UCSD-AML1 (cell line): ENCODE measurements around the gene GTPBP3.

ENCODE experiments used
- DNase-seq: peaks from one replicate; lab custom pipeline; 2025; ENCODE audit not compliant: unreplicated experiment; lab: John Stamatoyannopoulos, UW

GTPBP3 gene

DNA sequence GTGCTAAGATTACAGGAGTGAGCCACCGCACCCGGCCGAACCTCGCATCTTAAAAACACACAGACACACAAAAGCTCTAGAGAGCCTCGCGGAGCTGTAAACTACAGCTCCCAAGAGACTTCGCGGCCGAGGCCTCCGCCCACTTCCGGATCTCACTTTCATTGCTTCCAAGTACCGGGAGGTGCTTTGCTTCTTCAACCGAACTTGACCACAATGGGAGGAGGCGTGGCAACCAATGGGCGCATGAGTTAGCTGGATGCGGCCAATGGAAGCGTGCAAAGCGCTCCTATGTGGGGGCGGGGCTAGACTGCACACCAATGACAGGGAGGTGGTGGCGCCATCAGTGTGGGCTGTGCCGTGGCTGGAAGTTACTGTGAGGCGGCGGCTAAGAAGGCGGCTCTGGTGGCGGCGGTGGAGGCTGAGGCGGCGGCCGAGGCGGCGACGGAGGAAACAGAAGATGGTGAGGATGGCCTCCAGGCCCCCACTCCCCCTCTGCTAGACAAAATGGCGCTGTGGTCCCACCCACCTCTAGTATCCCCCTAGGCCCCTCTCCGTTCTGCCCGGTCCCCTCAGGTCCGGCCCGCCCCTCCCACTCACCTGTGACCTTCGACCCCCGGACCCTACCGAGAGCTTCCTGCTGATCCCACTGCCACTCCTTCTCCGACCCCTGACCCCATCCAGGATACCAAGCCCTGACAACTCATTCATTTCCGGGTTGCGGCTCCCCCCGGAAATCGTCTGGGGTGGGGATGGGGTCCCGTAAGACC lies 28.0 kb upstream of the GTPBP3 start, which contains the start of gene DDA1:
Gene DDA1 (plus strand): TSS at position 366 of the 767 bp plus-strand sequence. CDS start 92 bp downstream, at position 458.
- DNase-seq: peak; percentile 99

DNA sequence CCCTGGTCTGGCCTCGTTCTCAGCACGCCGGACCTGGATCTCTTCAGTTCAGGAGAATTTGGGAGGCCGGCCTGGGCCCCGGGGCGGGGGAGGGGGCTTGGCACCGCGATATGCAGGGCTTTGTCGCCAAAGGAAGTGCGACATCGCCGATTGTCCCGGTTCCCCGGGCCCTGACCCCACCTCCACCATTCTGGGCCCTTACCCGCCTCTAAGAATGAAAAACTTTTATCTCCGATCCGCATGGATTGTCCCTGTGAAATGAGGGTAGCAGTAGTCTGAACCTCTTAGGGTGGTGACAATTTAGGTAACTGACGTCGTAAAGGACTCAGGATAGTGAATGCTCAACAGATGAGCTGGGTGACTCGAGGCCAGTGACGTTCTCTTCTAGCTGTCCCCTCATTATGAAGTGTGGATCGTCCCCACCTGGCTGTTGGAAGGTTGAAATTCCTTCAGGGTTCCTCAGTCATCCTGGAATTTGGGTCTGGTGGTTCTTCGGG lies 27.3 kb upstream of the GTPBP3 start:
- no peak for DNase-seq

DNA sequence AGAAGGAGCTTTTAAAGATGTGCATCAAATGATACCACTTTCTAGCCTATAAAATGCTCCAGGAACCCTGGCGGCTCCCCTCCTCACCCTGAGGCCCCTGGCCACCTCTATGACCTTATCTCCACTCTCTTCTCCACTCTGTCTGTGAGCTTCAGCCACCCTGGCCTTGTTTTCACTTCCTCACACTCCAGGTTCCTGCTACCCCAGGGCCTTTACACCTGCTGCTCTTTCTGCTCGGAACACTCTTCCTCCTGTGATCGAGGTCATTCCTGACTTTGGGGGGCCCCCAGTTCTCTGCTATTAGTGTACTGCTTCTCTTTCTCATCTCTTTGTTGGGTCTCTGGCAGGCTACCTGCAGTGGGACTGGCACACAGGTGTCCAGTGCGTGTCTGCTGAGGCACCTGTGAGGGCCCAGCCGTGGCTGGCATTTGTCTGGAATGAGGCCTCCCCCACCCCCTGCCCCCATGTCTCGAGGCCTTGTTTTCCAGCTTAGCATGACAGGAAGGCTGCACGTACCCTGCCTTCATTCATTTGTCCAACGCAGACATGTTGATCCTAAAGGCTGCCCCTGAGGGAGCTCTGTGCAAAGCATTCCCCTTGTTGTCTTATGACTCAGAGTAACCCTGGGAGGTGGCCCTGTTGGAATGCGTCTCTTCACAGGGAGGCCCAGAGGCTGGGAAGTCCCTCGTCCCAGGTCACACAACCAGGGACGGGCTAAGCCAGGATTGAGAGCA lies 25.7 kb upstream of the GTPBP3 start:
- DNase-seq: no peak

DNA sequence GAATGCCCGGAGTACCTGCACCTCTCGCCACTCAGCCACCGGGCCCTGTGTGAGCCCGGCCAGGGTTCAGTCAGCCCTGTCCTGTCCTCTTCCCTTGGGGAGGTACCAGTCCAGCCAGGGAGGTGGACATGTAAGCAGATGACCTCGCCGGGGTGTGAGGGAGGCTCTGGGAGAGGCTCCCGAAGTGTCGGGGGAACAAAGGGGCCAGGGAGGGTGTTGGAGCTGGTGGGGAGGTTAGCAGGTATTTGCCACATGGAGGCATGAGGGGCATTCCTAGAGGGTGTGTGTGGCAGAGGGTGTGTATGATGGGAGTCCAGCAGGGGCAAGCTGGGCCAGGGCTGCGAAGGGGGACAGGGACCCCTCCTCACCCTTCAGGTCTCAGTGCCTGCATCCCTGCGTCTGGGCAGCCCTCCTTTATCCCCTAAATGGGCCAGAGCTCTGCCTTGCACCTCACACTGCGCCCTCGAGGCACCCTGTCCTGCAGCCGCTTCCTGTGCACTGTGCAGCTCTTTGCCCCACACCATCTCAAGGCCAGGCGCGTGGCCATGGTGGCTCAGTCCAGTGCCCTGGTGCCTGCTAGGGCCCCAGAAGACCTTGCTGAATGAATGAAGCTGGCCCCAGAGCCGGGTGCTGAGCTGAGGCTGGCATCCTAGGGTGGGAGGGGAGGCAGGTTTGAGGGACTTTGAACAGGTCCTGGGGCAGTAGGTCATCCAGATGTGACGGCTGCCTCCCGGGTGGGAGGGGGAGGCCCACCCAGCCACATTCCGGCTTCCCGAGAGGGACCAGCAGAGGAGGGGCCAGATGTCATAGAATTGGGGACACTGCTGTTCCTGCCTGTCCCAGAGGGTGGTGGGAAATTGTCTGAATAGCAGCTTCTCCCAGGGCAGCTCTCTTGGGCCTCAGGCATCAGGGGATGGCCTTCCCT lies 24.9 kb upstream of the GTPBP3 start:
- DNase-seq: no peak

DNA sequence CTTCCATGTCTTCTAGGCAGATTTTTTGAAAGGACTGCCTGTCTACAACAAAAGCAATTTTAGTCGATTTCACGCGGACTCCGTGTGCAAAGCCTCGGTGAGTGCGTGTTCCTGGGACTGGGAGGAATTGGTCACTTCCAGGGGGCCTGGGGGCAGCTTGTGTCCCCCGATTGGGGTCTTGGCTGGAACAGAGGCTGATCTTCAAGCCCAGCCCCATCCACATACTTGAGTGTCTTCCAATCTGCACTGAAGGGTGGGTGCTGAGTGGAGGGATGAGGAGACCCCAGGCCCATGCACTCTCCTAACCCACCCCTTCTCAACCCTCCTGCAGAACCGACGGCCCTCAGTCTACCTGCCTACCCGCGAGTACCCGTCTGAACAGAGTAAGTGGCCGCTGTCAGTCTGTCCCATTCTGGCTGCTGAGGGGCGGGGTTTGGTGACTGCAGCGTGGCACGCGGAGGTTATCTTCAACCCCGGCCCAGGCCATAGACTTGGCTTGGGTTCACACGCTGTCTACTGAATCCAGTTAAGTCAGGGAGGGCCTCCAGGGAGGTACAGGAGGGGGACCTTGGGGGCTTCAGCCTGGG lies 23.3 kb upstream of the GTPBP3 start:
- DNase-seq: no peak

DNA sequence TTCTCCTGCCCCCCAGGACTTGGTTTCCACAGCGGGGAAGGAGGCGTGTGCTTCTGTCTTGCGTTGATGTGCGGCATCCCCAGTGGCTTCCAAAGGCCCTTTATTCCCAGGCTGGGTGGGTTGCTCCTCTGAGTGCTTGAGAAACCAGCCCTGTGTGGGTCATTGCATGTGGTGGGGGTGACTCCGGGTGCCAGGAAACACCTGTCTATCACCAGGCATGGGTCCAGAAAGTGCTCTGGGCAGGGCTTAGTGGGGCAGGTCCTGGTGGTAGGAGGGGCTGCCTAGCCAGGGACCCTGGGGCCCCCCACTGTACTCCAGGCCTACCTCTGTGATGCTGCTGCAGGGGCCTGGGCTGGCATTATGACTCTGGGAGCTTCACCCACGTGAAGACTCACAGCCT lies 18.4 kb upstream of the GTPBP3 start:
- DNase-seq: no peak

DNA sequence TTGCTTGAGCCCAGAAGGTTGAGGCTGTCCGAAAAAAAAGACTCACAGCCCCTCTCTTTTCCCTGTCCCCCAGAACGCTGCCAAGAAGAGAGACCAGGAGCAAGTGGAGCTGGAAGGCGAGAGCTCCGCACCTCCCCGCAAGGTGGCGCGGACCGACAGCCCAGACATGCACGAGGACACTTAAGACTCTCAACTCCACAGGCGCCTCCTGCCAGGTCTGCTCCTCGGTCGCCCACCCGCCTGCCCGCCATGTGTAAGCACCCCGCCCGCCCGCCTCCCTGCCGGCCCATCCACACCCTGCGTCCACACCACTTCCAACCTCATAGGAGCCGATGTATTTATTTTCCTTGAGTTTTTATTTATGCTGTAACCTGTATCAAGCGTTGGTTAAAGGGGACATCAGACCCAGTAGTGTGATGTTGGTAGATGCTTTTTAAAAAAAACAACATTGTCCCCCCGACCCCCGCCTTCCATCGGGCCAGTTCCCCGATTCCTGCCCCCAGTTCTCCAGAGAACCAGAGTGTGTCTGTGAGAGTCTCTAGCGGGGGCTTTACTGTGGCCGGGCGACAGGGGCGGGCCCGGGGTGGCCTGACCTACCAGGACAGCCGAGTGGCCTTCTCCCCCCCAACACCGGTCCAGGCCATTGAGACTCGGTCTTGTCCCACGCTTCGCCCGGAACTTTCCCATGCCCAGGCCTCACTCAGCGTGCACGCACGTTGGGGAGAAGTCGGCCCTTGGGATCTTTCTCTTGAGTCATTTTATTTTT lies 17.7 kb upstream of the GTPBP3 start:
- no peak for DNase-seq

DNA sequence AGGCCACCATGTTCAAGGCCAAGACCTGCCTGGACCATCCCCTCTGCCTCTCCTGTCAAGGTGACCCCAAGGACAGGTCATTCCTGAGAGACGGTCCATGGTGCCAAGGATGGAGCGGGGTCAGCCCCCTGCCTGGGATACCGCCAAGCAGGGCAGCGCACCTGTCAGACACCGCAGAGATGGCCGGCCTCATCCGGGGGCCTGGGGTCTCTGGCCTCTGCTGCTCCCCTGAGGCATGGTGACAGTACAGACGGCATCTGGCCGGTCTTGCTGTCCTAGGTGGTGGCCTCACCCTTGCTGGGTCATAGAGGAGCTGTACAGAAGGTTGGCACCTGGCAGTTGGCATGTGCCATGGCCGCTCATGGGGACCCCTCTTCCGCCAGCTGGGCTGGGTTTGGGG lies 16.9 kb upstream of the GTPBP3 start:
- no peak for DNase-seq

DNA sequence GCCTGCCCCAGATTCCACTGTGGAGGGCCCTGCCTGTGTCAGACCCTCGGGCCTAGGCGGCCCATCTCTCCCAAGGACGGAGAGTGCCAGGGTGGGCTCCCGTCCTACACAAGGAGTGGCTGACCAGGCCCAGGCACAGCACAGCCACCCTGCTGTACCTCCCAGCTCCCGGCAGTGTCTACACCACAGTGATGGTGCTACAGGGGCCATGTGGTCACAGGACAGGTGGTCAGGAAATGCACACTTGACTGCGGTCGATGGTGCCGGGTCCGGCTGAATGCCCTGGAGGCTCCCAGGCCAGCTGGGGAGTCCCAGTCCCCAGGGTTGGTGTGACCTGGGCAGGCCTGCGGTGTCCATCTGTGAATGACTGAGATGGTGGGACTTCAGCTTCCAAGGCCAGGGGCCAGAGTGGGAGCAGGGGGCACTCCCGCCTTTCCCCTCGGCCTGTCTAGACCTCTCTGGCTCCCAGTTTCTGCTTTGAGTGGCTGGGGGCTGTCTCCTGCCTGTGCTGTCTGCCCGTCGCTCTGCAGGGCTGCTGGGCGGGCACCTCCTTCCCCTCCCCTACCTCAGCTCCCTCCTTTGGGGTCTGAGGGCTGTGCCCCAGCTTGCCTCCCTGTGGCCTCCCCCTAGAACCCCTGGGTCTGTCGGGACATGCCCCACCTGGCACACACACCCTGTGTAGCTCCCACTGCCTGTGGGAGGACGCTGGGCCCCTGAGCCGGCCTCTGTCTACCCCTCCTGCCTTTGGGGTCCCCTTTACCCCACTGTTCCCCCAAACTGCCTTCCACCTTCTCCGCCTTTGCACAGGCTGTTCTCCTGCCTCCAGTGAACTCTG lies 15.5 kb upstream of the GTPBP3 start:
- DNase-seq: no peak

DNA sequence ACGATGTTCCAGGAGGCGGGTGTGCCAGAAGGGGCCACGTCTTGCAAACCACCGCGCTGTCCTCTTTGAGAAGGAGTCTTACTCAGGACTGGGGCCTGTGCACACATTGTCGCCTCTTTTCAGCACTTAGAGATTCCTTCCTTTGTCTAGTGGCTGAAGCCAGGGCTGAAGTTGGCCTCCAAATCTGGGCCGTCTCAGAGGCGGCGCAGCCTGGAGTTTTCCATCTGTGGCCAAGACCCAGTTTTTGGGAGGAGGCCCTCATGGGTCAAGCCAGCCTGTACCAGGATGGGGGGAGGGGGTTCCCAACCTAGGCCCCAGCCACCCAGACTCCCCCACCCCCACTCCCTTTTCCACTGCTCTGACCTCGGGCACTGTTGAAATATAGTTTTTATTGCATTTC lies 14.5 kb upstream of the GTPBP3 start:
- no peak for DNase-seq

DNA sequence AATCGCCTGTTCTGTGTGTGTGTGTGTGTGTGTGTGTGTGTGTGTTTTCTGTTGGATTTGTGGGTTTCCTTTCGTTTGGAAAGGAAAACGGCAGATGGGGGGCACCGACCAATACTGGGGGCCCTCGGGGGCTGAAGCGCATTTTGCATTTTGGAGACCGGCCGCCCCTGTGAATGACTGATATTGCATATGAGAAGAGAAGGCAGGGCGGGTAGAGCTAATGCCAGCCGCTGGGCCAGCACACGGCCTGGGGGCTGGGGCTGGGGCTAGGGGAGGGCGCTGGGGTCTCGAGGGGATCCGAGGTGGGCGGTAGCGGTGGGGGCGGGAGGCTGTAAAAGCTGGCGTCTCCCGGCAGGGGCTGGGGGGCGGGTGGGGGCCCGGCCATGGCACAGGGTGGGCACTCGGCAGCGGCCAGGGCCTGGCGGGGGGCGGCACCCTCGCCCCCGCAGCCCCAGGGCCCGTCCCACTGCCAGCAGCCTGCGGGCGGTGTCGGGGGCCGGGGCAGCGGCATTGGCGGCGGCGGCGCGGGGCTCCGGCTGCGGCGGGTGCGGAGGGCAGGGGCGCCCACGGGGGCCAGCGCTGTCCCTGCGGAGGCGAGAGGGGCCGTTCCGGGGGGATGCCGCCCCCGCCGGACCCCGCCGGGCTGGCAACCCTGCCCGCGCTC lies 13.9 kb upstream of the GTPBP3 start:
- DNase-seq: no peak

DNA sequence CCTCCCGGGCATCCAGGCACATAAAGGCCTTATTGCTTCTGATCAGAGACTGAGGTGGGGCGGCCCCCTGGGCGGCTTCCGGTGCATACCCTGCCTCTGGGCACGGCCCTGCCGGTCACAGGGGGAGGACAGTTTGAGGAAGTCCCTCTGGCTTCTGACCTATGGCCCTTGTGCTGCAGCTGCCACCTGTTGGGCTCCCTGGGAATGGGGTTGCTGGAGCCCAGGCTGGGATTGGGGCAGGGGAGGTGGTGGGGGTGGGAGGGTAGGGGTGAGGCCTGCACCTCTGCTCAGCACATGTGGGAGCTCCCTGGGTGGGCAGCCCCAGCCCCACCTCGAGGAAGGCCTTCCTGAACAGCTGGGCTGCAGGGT lies 13.4 kb upstream of the GTPBP3 start:
- no peak for DNase-seq

DNA sequence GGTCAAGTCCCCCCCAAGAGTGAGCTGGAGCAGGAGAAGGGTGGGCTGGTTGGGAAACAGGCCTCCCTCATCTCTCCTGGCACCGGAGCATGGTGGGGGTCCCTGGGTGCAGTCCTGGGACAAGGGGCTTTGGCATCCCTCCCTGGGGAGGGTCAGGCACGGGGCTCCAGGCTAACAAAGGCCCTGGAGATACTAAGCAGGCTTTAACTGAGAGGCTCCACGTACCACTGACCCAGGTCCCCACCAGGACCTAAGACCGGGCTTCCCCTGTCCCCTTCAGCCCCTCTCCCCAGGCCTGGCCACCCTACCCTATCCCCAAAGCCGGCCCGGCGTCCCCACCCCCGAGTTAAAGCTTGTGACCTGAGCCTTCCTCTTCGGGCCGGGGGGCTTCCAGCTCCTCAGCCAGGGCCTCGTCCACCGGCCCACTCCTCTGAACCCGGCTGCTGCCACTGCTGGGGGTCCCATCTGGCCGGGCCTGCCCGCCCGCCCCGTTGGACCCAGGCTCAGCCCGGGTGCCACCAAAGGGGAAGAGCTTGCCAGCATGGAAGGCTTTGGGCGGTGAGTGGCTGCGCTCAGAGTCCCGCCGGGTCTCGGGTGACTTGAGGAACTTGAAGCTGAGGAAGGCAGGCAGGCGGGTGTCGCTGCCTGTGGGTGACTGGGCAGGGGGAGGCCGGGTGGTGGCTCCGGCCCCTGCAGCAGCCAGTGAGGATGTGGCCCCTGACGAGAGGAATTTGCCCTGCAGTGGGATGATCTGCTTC lies 12.8 kb upstream of the GTPBP3 start:
- DNase-seq: no peak

DNA sequence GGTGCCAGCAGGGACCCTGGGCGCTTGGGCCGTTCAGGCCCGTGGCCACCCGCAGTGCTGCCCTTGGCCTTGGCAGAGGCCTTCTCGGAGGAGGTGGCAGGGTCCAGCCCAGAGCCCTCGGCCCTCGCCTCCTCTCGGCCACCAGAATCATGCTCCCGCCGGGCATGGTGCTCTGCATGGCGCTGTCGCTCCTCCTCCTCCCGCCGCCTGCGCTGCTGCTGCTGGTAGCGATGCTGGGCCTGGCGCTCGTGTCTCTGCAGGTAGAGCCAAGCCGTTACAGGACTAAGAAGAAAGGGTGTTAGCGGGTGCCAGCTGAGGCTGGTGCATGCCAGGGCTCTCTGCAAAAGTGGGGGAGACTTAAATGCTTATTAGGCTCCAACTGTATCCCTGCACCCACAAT lies 12.2 kb upstream of the GTPBP3 start:
- no peak for DNase-seq

DNA sequence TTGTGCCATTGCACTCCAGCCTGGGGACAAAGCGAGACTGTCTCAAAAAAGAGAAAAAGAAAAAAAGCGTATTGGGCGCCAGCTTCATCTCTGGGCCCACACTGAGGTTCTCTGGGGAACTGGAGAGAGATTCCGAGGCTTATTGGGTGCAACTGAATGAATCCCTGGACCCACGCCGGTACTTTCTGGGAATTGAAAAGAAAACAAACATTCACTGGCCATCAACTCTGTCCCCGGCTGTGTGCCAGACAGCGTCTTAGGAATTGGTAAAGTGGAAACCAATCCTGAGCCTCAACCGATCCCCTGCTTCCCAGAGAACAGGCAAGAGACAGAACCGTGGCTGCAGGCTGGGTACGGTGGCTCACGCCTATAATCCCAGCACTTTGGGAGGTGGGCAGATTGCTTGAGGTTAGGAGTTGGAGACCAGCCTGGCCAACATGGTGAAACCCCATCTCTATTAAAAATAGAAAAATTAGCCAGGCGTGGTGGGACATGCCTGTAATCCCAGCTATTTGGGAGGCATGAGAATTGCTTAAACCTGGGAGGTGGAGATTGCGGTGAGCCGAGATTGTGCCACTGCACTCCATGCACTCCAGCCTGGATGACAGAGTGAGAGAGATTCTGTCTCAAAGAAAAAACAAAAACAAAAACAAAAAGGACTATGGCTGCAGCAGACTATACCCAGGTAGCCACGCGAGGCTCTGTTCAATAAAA lies 11.3 kb upstream of the GTPBP3 start:
- no peak for DNase-seq

DNA sequence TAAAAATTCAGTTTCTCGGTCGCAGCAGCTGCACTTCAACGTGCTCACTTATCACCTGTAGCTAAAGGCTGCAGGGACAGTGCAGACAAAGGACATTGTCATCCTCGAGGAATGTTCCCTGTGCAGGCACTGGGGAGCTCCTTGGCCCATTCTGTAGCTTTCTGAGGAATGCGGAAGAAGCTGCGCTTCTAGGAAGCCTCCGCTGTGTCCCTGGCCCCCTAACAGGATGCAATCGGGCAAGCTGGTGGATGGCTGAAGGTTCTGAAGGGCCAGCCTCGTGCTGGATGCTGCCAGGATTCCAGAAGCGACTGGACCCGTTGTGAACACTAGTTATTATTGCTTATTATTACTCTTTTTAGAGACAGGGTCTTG lies 10.8 kb upstream of the GTPBP3 start:
- DNase-seq: no peak

DNA sequence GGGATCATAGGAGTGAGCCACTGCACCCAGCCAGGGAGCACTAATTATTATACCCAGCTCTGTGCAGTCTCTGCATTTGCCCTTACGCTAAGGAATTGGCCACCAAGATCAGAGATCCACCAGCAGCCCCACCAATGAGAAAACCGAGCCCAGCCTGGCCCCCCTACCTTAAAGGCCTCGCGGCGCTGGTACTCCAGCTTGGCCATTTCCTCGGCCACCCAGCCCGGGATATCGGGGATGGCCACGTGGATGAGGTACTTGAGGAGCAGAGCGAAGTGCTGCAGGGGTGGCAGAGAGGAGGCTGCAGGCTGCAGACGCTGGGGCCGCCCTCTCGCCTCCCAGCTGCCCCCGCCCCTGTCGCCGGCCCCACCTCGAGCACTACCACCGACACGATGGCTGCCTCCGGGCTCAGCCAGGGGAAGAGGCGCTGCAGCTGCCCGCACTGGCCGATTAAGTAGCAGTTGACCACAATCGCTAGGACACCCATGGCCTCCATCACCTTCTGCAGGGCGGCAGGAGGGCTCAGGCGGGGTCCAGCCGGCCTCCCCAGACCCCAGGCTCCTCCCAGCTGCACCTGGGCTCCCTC lies 10.2 kb upstream of the GTPBP3 start:
- DNase-seq: no peak
